Effector memory CD4-positive, alpha-beta T cell (primary cell): ENCODE results near the gene SV2B.

Source experiments
- DNase-seq, 3 donors: peaks; one replicate each; pipeline ENCODE4 v3.0.0-alpha.2; 2020
- H3K27ac ChIP-seq: 2 replicates; pipeline ENCODE4 v1.7.0; 2013; ENCODE audit warnings: mild to moderate bottlenecking, low read length, moderate library complexity; ENCODE audit not compliant: insufficient read depth, poor library complexity, severe bottlenecking
- H3K27me3 ChIP-seq: replicated peaks from 2 replicates; pipeline ENCODE4 v1.7.0; 2013; ENCODE audit warnings: mild to moderate bottlenecking, low read length; ENCODE audit not compliant: insufficient read depth, control insufficient read depth, poor library complexity, severe bottlenecking
- H3K36me3 ChIP-seq: 2 replicates; pipeline ENCODE4 v1.7.0; 2013; ENCODE audit warnings: mild to moderate bottlenecking, low read length, moderate library complexity; ENCODE audit not compliant: control insufficient read depth, insufficient read depth
- H3K4me1 ChIP-seq: 2 replicates; pipeline ENCODE4 v1.7.0; 2013; ENCODE audit warnings: low read length, mild to moderate bottlenecking; ENCODE audit not compliant: control insufficient read depth, insufficient read depth, poor library complexity, severe bottlenecking
- H3K4me3 ChIP-seq: 2 replicates; pipeline ENCODE4 v1.7.0; 2013; ENCODE audit warnings: low read length, low read depth, mild to moderate bottlenecking; ENCODE audit not compliant: insufficient read depth, poor library complexity, severe bottlenecking
- H3K9me3 ChIP-seq: 2 replicates; pipeline ENCODE4 v1.7.0; 2013; ENCODE audit warnings: mild to moderate bottlenecking, low read length, moderate library complexity; ENCODE audit not compliant: control insufficient read depth

The SV2B gene

GRCh38 chr15:91202510-91203102 lies 102.5 kb downstream of the SV2B start:
- no peak for DNase-seq
- H3K9me3 ChIP-seq, result no peaks in the 10 kb centered on the region
- no peak overlapping the region for H3K27ac ChIP-seq
- no peaks in the 10 kb centered on the region for H3K27me3 ChIP-seq
- H3K36me3 ChIP-seq, result no peaks in the 10 kb centered on the region
- no peak overlapping the region for H3K4me3 ChIP-seq
- no peaks in the 10 kb centered on the region for H3K4me1 ChIP-seq

- no peak overlapping the region for H3K27ac ChIP-seq
- H3K4me1 ChIP-seq, result no peaks in the 10 kb centered on the region
- no peaks in the 10 kb centered on the region for H3K36me3 ChIP-seq
- H3K9me3 ChIP-seq, result no peaks in the 10 kb centered on the region
- H3K27me3 ChIP-seq, result no peaks in the 10 kb centered on the region
- H3K4me3 ChIP-seq, result no peak overlapping the region
- no peak for DNase-seq
These were observed 103.7 kb downstream of the SV2B start for GRCh38 chr15:91203619-91204203.

GRCh38 chr15:91208371-91208770 lies 108.3 kb downstream of the SV2B start:
- H3K4me1 ChIP-seq, result no peaks in the 10 kb centered on the region
- H3K27ac ChIP-seq, result no peak overlapping the region
- H3K36me3 ChIP-seq, result no peaks in the 10 kb centered on the region
- no peaks in the 10 kb centered on the region for H3K9me3 ChIP-seq
- H3K4me3 ChIP-seq, result no peak overlapping the region
- no peak for DNase-seq
- H3K27me3 ChIP-seq, result peaks cover 5% of the 10 kb centered on the region

- Histone ChIP-seq H3K9me3 (no peaks in the 10 kb centered on the region), H3K4me3 (no peak overlapping the region), H3K36me3 (no peaks in the 10 kb centered on the region), H3K4me1 (no peaks in the 10 kb centered on the region), H3K27me3 (peaks cover 5% of the 10 kb centered on the region), H3K27ac (no peak overlapping the region)
- DNase-seq, result no peak
These were observed 109.3 kb downstream of the SV2B start for GRCh38 chr15:91209318-91209717.

GRCh38 chr15:91209726-91210125 lies 109.7 kb downstream of the SV2B start:
- Histone ChIP-seq H3K27ac (no peak overlapping the region), H3K36me3 (no peaks in the 10 kb centered on the region), H3K27me3 (peaks cover 5% of the 10 kb centered on the region), H3K4me3 (no peak overlapping the region), H3K4me1 (no peaks in the 10 kb centered on the region), H3K9me3 (no peaks in the 10 kb centered on the region)
- no peak for DNase-seq

- H3K36me3 ChIP-seq, result no peaks in the 10 kb centered on the region
- peaks cover 2% of the 10 kb centered on the region for H3K27me3 ChIP-seq
- no peak overlapping the region for H3K4me3 ChIP-seq
- H3K4me1 ChIP-seq, result no peaks in the 10 kb centered on the region
- no peaks in the 10 kb centered on the region for H3K9me3 ChIP-seq
- H3K27ac ChIP-seq, result no peak overlapping the region
- no peak for DNase-seq
These were observed 114.9 kb downstream of the SV2B start for GRCh38 chr15:91214675-91215590.

- Histone ChIP-seq H3K27me3 (no peaks in the 10 kb centered on the region), H3K36me3 (no peaks in the 10 kb centered on the region), H3K9me3 (no peaks in the 10 kb centered on the region), H3K27ac (no peak overlapping the region), H3K4me3 (no peak overlapping the region), H3K4me1 (no peaks in the 10 kb centered on the region)
- no peak for DNase-seq
These were observed 115.9 kb downstream of the SV2B start for GRCh38 chr15:91216000-91216399.

- no peaks in the 10 kb centered on the region for H3K4me1 ChIP-seq
- H3K4me3 ChIP-seq, result no peak overlapping the region
- H3K27ac ChIP-seq, result no peak overlapping the region
- H3K27me3 ChIP-seq, result peaks cover 3% of the 10 kb centered on the region
- no peaks in the 10 kb centered on the region for H3K9me3 ChIP-seq
- no peaks in the 10 kb centered on the region for H3K36me3 ChIP-seq
- DNase-seq, result no peak
These were observed 119.1 kb downstream of the SV2B start for GRCh38 chr15:91219206-91219605.

GRCh38 chr15:91222052-91222451 lies 122.0 kb downstream of the SV2B start:
- Histone ChIP-seq H3K27ac (no peak overlapping the region), H3K4me3 (no peak overlapping the region), H3K4me1 (no peaks in the 10 kb centered on the region), H3K27me3 (peaks cover 9% of the 10 kb centered on the region), H3K36me3 (no peaks in the 10 kb centered on the region), H3K9me3 (no peaks in the 10 kb centered on the region)
- no peak for DNase-seq

GRCh38 chr15:91223863-91224262 lies 123.8 kb downstream of the SV2B start:
- H3K4me3 ChIP-seq, result no peak overlapping the region
- H3K9me3 ChIP-seq, result no peaks in the 10 kb centered on the region
- H3K4me1 ChIP-seq, result no peaks in the 10 kb centered on the region
- peaks cover 9% of the 10 kb centered on the region for H3K27me3 ChIP-seq
- H3K36me3 ChIP-seq, result no peaks in the 10 kb centered on the region
- no peak overlapping the region for H3K27ac ChIP-seq
- no peak for DNase-seq
